ENCODE results near the gene ASB3. TPM values are rescaled to one million over a fixed set of nuclear protein-coding genes. Genes with fewer than 3 reads are reported as not detected.
"Not testable (repeated sequence)": the region's sequence is repeated elsewhere in the genome, so short reads cannot be mapped to it uniquely, and the experiment has no call there.

ASB3 gene
- total RNA-seq, 1 donor from 2014 or later: 11.8 TPM

GRCh38 chr2:53694096-53694771 lies 92.5 kb downstream of the ASB3 start:
- no peak overlapping the region for H3K4me3 ChIP-seq (ENCODE audit: low read depth, low read length)
- TF ChIP-seq, protein P1, sequence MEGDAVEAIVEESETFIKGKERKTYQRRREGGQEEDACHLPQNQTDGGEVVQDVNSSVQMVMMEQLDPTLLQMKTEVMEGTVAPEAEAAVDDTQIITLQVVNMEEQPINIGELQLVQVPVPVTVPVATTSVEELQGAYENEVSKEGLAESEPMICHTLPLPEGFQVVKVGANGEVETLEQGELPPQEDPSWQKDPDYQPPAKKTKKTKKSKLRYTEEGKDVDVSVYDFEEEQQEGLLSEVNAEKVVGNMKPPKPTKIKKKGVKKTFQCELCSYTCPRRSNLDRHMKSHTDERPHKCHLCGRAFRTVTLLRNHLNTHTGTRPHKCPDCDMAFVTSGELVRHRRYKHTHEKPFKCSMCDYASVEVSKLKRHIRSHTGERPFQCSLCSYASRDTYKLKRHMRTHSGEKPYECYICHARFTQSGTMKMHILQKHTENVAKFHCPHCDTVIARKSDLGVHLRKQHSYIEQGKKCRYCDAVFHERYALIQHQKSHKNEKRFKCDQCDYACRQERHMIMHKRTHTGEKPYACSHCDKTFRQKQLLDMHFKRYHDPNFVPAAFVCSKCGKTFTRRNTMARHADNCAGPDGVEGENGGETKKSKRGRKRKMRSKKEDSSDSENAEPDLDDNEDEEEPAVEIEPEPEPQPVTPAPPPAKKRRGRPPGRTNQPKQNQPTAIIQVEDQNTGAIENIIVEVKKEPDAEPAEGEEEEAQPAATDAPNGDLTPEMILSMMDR (conservative IDR thresholded peaks at IDR 0.05; ENCODE audit: low read depth, low read length): no peak
- DNase-seq (ENCODE audit: low read depth): no peak

GRCh38 chr2:53690876-53691275 lies 95.9 kb downstream of the ASB3 start:
- no peak overlapping the region for H3K4me3 ChIP-seq (ENCODE audit: low read depth, low read length)
- TF ChIP-seq, protein P1 (conservative IDR thresholded peaks at IDR 0.05; ENCODE audit: low read depth, low read length): no peak
- DNase-seq (ENCODE audit: low read depth): no peak

- TF ChIP-seq, protein P1 (conservative IDR thresholded peaks at IDR 0.05; ENCODE audit: low read depth, low read length): no peak
- DNase-seq (ENCODE audit: low read depth): no peak
- no peak overlapping the region for H3K4me3 ChIP-seq (ENCODE audit: low read depth, low read length)
Measured at GRCh38 chr2:53672881-53673522, 113.8 kb downstream of the ASB3 start.

- DNase-seq (ENCODE audit: low read depth): no peak
- no peak overlapping the region for H3K4me3 ChIP-seq (ENCODE audit: low read depth, low read length)
- TF ChIP-seq, protein P1 (conservative IDR thresholded peaks at IDR 0.05; ENCODE audit: low read depth, low read length): no peak
Measured at GRCh38 chr2:53670331-53670730, 116.4 kb downstream of the ASB3 start.

GRCh38 chr2:53668624-53669026 lies 118.1 kb downstream of the ASB3 start:
- no peak for DNase-seq (ENCODE audit: low read depth)
- H3K4me3 ChIP-seq (ENCODE audit: low read depth, low read length): no peak overlapping the region
- TF ChIP-seq, protein P1 (conservative IDR thresholded peaks at IDR 0.05; ENCODE audit: low read depth, low read length): no peak

- DNase-seq (ENCODE audit: low read depth); H3K4me3 ChIP-seq (ENCODE audit: low read depth, low read length): not testable (repeated sequence)
Measured at GRCh38 chr2:53667130-53667529, 119.6 kb downstream of the ASB3 start.

DNA sequence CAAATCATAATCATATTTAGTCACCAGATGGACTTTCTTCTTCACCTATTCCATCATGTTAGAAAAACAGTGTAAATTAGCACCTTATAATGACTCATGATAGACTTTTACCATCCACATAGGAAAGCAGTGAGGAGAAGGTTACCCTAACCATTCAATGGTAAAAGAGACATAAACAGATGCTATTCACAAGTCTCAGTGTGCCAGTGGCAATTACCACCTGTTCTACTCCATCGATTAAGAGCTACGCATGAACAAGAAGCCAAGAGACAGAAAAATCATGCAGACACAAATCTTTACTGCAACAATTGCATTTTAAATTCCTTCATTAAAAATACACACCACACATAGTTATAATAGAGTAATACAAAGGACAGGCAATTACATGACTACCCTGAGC lies 125.9 kb downstream of the ASB3 start:
- no peak for DNase-seq (ENCODE audit: low read depth)
- TF ChIP-seq, protein P1 (conservative IDR thresholded peaks at IDR 0.05; ENCODE audit: low read depth, low read length): no peak
- H3K4me3 ChIP-seq (ENCODE audit: low read depth, low read length): no peak overlapping the region

GRCh38 chr2:53658474-53658873 lies 128.3 kb downstream of the ASB3 start:
- not testable (repeated sequence) for DNase-seq (ENCODE audit: low read depth); H3K4me3 ChIP-seq (ENCODE audit: low read depth, low read length)
